IMR-90 (cell line): ENCODE data around the gene BRD4. TPM values are rescaled to one million over a fixed set of nuclear protein-coding genes. Genes with fewer than 3 reads are reported as not detected.

ENCODE experiments used
- ATAC-seq: fragments of 200-7000 bp; cut with Tn5 transposase; 2 replicates; pipeline ENCODE4 v1.9.1; 2020; ENCODE audit warnings: low read depth, mild to moderate bottlenecking, moderate library complexity
- BruUV-seq: library from RNA; stranded (reverse); fragments of 400-500 nt; replicated peaks from 2 replicates; lab custom pipeline; 2021; lab: Mats Ljungman, UMichigan
- CTCF ChIA-PET: fragments of 300-600 bp; formaldehyde crosslinking; extraction: SDS; loops from one replicate; lab custom pipeline; 2021; ENCODE audit warnings: antibody characterized with exemption; lab: Yijun Ruan, JAX
- POLR2A ChIA-PET: fragments of 300-600 bp; sonication (Branson Sonifier 250); formaldehyde crosslinking; loops from one replicate; lab custom pipeline; 2022; ENCODE audit warnings: antibody characterized with exemption; ENCODE audit not compliant: unreplicated experiment; lab: Charles Lee
- DNase-seq: peaks from one replicate; pipeline ENCODE4 v3.0.0; 2013
- H2AFZ ChIP-seq: replicated peaks from 2 replicates; pipeline ENCODE3; 2013; ENCODE audit warnings: low read length, mild to moderate bottlenecking; ENCODE audit not compliant: poor library complexity
- H2AK5ac ChIP-seq: 2 replicates; pipeline ENCODE4 v1.6.1; 2013; ENCODE audit warnings: low read depth, low read length, inconsistent platforms
- H2AK9ac ChIP-seq: replicated peaks from 2 replicates; pipeline ENCODE3; 2013; ENCODE audit warnings: mild to moderate bottlenecking, low read depth, low read length, moderate library complexity; ENCODE audit not compliant: poor library complexity
- H2BK120ac ChIP-seq: 2 replicates; pipeline ENCODE4 v1.6.1; 2013; ENCODE audit warnings: low read depth, low read length, inconsistent platforms
- H2BK15ac ChIP-seq: 3 replicates; pipeline ENCODE4 v1.6.1; 2013; ENCODE audit warnings: low read depth, low read length, inconsistent platforms
- H2BK20ac ChIP-seq: 2 replicates; pipeline ENCODE4 v1.6.1; 2013; ENCODE audit warnings: low read depth, mild to moderate bottlenecking, inconsistent platforms, low read length, moderate library complexity
- H2BK5ac ChIP-seq: 2 replicates; pipeline ENCODE4 v1.6.1; 2013; ENCODE audit warnings: mild to moderate bottlenecking, low read depth, low read length, inconsistent platforms; ENCODE audit not compliant: poor library complexity, severe bottlenecking
- H3K14ac ChIP-seq: replicated peaks from 2 replicates; pipeline ENCODE4 v1.6.1; 2013; ENCODE audit warnings: low read depth, low read length, inconsistent platforms
- H3K18ac ChIP-seq: 2 replicates; pipeline ENCODE4 v1.6.1; 2013; ENCODE audit warnings: low read depth, low read length, control low read depth
- H3K23ac ChIP-seq: 2 replicates; pipeline ENCODE4 v1.6.1; 2013; ENCODE audit warnings: low read depth, low read length, inconsistent platforms
- H3K27ac ChIP-seq: 2 replicates; pipeline ENCODE4 v1.5.1; 2013; ENCODE audit warnings: mild to moderate bottlenecking, control low read depth, low read length; ENCODE audit not compliant: insufficient read depth
- H3K27me3 ChIP-seq: 2 replicates; pipeline ENCODE4 v1.6.1; 2013; ENCODE audit warnings: low read length; ENCODE audit not compliant: control insufficient read depth, insufficient read depth
- H3K36me3 ChIP-seq: 2 replicates; pipeline ENCODE4 v1.6.1; 2013; ENCODE audit warnings: low read length, mixed read lengths; ENCODE audit not compliant: control insufficient read depth, insufficient read depth
- H3K4ac ChIP-seq: 2 replicates; pipeline ENCODE4 v1.6.1; 2013; ENCODE audit warnings: low read depth, low read length, inconsistent platforms
- H3K4me1 ChIP-seq: 2 replicates; pipeline ENCODE4 v1.6.1; 2013; ENCODE audit warnings: low read length, mixed read lengths; ENCODE audit not compliant: control insufficient read depth, insufficient read depth
- H3K4me2 ChIP-seq: 2 replicates; pipeline ENCODE4 v1.6.1; 2013; ENCODE audit warnings: low read depth, mild to moderate bottlenecking, control low read depth, low read length, moderate library complexity
- H3K4me3 ChIP-seq: 2 replicates; pipeline ENCODE4 v1.5.1; 2013; ENCODE audit warnings: low read depth, mild to moderate bottlenecking, control low read depth, low read length, moderate library complexity; ENCODE audit not compliant: insufficient read depth
- H3K56ac ChIP-seq: 2 replicates; pipeline ENCODE4 v1.6.1; 2013; ENCODE audit warnings: low read length, inconsistent platforms; ENCODE audit not compliant: insufficient read depth; ENCODE audit errors: extremely low read depth
- H3K79me1 ChIP-seq, 2 experiments: 2 replicates each; pipeline ENCODE4 v1.6.1; 2013; ENCODE audit warnings: low read length in 2 of 2, inconsistent platforms in 1 of 2, low read depth in 1 of 2
- H3K9ac ChIP-seq: 2 replicates; pipeline ENCODE4 v1.6.1; 2013; ENCODE audit warnings: low read depth, low read length, control low read depth
- H3K9me1 ChIP-seq: 2 replicates; pipeline ENCODE4 v1.6.1; 2013; ENCODE audit warnings: low read length, inconsistent platforms; ENCODE audit not compliant: insufficient read depth
- H3K9me3 ChIP-seq: 2 replicates; pipeline ENCODE4 v1.6.1; 2013; ENCODE audit warnings: low read length; ENCODE audit not compliant: control insufficient read depth, insufficient read depth
- H4K20me1 ChIP-seq: 2 replicates; pipeline ENCODE4 v1.6.1; 2013; ENCODE audit warnings: low read length, inconsistent platforms; ENCODE audit not compliant: insufficient read depth
- H4K5ac ChIP-seq: 2 replicates; pipeline ENCODE4 v1.6.1; 2013; ENCODE audit warnings: mild to moderate bottlenecking, low read depth, low read length, control low read depth
- H4K8ac ChIP-seq, 2 experiments: 2 replicates each; pipeline ENCODE4 v1.6.1; 2013; ENCODE audit warnings: low read depth in 2 of 2, low read length in 2 of 2, control low read depth in 1 of 2, inconsistent platforms in 1 of 2
- H4K91ac ChIP-seq: 2 replicates; pipeline ENCODE4 v1.6.1; 2013; ENCODE audit warnings: low read depth, low read length, inconsistent platforms; ENCODE audit not compliant: insufficient read depth
- CHD1 ChIP-seq: IDR thresholded peaks from 2 replicates; pipeline ENCODE4 v1.6.1; 2012; ENCODE audit warnings: low read depth, low read length, improper control_type of control experiment
- CTCF ChIP-seq: conservative IDR thresholded peaks from 2 replicates; pipeline ENCODE4 v1.5.1; 2012; ENCODE audit warnings: mild to moderate bottlenecking, low read depth, low read length, improper control_type of control experiment
- ELK1 ChIP-seq: fragments of 150-350 bp; IDR thresholded peaks from 2 replicates; pipeline ENCODE4 v1.6.1; 2016; ENCODE audit warnings: low read depth, mild to moderate bottlenecking, low read length, moderate library complexity, borderline replicate concordance
- FOS ChIP-seq: fragments of 150-350 bp; IDR thresholded peaks from 2 replicates; pipeline ENCODE4 v1.6.1; 2016; ENCODE audit warnings: low read depth, low read length
- MAZ ChIP-seq: IDR thresholded peaks from 2 replicates; pipeline ENCODE4 v1.6.1; 2012; ENCODE audit warnings: low read depth, mild to moderate bottlenecking, low read length, improper control_type of control experiment, moderate library complexity, borderline replicate concordance
- MXI1 ChIP-seq: IDR thresholded peaks from 2 replicates; pipeline ENCODE4 v1.6.1; 2012; ENCODE audit warnings: low read depth, mild to moderate bottlenecking, low read length, moderate library complexity, borderline replicate concordance
- NFE2L2 ChIP-seq: fragments of 150-350 bp; IDR thresholded peaks from 2 replicates; pipeline ENCODE4 v1.6.1; 2016; ENCODE audit warnings: low read depth, mild to moderate bottlenecking, low read length
- POLR2A ChIP-seq: IDR thresholded peaks from 2 replicates; pipeline ENCODE4 v1.6.1; 2012; ENCODE audit warnings: mild to moderate bottlenecking, low read depth, low read length
- RAD21 ChIP-seq: IDR thresholded peaks from 2 replicates; pipeline ENCODE4 v1.6.1; 2012; ENCODE audit warnings: low read length, improper control_type of control experiment
- RCOR1 ChIP-seq: IDR thresholded peaks from 2 replicates; pipeline ENCODE4 v1.6.1; 2012; ENCODE audit warnings: mild to moderate bottlenecking, low read length, improper control_type of control experiment; ENCODE audit not compliant: insufficient replicate concordance
- RFX5 ChIP-seq: IDR thresholded peaks from 2 replicates; pipeline ENCODE4 v1.8.0; 2012; ENCODE audit warnings: low read depth, mild to moderate bottlenecking, low read length, moderate library complexity
- SMC3 ChIP-seq: fragments of 150-350 bp; IDR thresholded peaks from 2 replicates; pipeline ENCODE4 v1.6.1; 2016; ENCODE audit warnings: low read depth, mild to moderate bottlenecking, antibody characterized with exemption, low read length, moderate library complexity
- USF2 ChIP-seq: fragments of 150-350 bp; IDR thresholded peaks from 2 replicates; pipeline ENCODE4 v1.6.1; 2017; ENCODE audit warnings: mild to moderate bottlenecking, antibody characterized with exemption, low read length, low read depth
- WGBS, 2 experiments: methylation state at CpG; one replicate each; pipeline versions ENCODE4 v1.1.5 to v1.1.7; 2013; ENCODE audit warnings: missing lambda C conversion rate in 2 of 2; ENCODE audit not compliant: insufficient read length in 1 of 2; ENCODE audit errors: extremely low coverage in 2 of 2; 5-methylcytosine and 5-hydroxymethylcytosine counted together
- dilution Hi-C: fragments of 300-500 bp; cut with HindIII; formaldehyde crosslinking; loops from one replicate; pipeline ENCODE4 v1.14.3; 2018; ENCODE audit warnings: low sequenced_read_pairs; ENCODE audit not compliant: unreplicated experiment
- in situ Hi-C: fragments of 300-500 bp; cut with MboI; formaldehyde crosslinking; loops from 3 replicates; pipeline ENCODE4 v1.14.3; 2019; ENCODE audit warnings: low sequenced_read_pairs, inconsistent platforms, mixed read lengths
- intact Hi-C: fragments of 100-400 bp; cut with micrococcal nuclease; formaldehyde crosslinking; loops from 2 replicates; pipeline ENCODE4 v1.10.0; 2022
- polyA plus RNA-seq, 3 experiments: library from polyadenylated mRNA; depleted of rRNA; stranded (reverse); fragments of >200 nt; gene quantifications; 2 replicates each; pipeline ENCODE4 v1.2.3, GENCODE V29; 2012; ENCODE audit warnings: low replicate concordance in 1 of 3
- total RNA-seq: library from RNA; depleted of rRNA; stranded (reverse); fragments of >200 nt; gene quantifications from 2 replicates; pipeline ENCODE4 v1.2.3, GENCODE V29; 2012

The BRD4 gene
- total and polyA plus RNA-seq, 2 of the 4 experiments (the other 2 are of a cell fraction) = 7.0 to 21.1 TPM

- dilution Hi-C loops = no loop called here
- peak overlapping the region; percentile 97 for H3K23ac ChIP-seq
- intact Hi-C loops = no loop called here
- H3K79me1 ChIP-seq = peaks cover 33 to 92% of the 10 kb centered on the region in 2 experiments
- WGBS, 2 experiments = 56% methylated on average over 3 of the region's 19 CpGs; no CpG with 5 or more reads in 1 of the 2 experiments
- peak overlapping the region; percentile 92 to 99 for H4K8ac ChIP-seq
- no peaks in the 10 kb centered on the region for H3K9me3 ChIP-seq
- H3K4ac ChIP-seq = peak overlapping the region; percentile 100
- H4K91ac ChIP-seq = peak overlapping the region; percentile 100
- peak overlapping the region; percentile 100 for H3K14ac ChIP-seq
- ChIA-PET POLR2A (interaction anchor here (0.5 kb wide), 1 partner anchor 50 kb away, joined by 3 read pairs; no protein-coding TSS in a partner anchor), CTCF (interaction anchor here (1.1 kb wide), 2 partner anchors 14 to 73 kb away, joined by 3 read pairs; no protein-coding TSS in a partner anchor)
- peak overlapping the region; percentile 32 for H2AFZ ChIP-seq
- H2BK120ac ChIP-seq = peak overlapping the region; percentile 96
- peaks cover 37% of the 10 kb centered on the region for H3K9me1 ChIP-seq
- DNase-seq (peak; percentile 91), ATAC-seq (peak; percentile 58)
- H2BK20ac ChIP-seq = peak overlapping the region; percentile 93
- H4K5ac ChIP-seq = peak overlapping the region; percentile 90
- peak overlapping the region; percentile 38 for H3K4me2 ChIP-seq
- peak overlapping the region; percentile 99 for H2AK9ac ChIP-seq
- no peak overlapping the region for H3K4me3 ChIP-seq
- H3K18ac ChIP-seq = peak overlapping the region; percentile 85
- H2BK5ac ChIP-seq = peak overlapping the region; percentile 98
- in situ Hi-C loops = no loop called here
- no TSS peak for BruUV-seq
- H3K4me1 ChIP-seq = peaks cover 50% of the 10 kb centered on the region
- peak overlapping the region; percentile 99 for H2AK5ac ChIP-seq
- peak overlapping the region; percentile 91 for H3K27ac ChIP-seq
- H3K9ac ChIP-seq = peak overlapping the region; percentile 66
- H3K56ac ChIP-seq = peak overlapping the region; percentile 92
- H3K27me3 ChIP-seq = no peaks in the 10 kb centered on the region
- H3K36me3 ChIP-seq = peaks cover 51% of the 10 kb centered on the region
- H4K20me1 ChIP-seq = peaks cover 76% of the 10 kb centered on the region
- peak overlapping the region; percentile 90 for H2BK15ac ChIP-seq
- TF ChIP-seq CTCF (no peak), NFE2L2 (no peak), CHD1 (0 out of 2 replicates have a peak, but pooled peaks have one; percentile 57), RCOR1 (no peak), FOS (no peak), RFX5 (no peak), MXI1 (peak; percentile 16; the same call in 1 of the 2 replicates), USF2 (no peak), ELK1 (no peak), RAD21 (no peak), MAZ (peak; percentile 40; the same call in 1 of the 2 replicates), SMC3 (no peak), POLR2A (peak; percentile 72)
These were observed 83.5 kb downstream of the BRD4 start for GRCh38 chr19:15248648-15249527.
